GM12875 (cell line): ENCODE measurements around the gene SLC46A1.

Experiments used
- H3K4me3 ChIP-seq: one replicate; pipeline ENCODE4 v1.5.1; 2011; ENCODE audit warnings: low read depth, low read length, control low read depth
- TF ChIP-seq, protein P1 (sequence below): IDR thresholded peaks from 2 replicates; pipeline ENCODE4 v1.5.1; 2011; ENCODE audit warnings: low read depth, mild to moderate bottlenecking, control low read depth, inconsistent platforms, low read length, moderate library complexity, borderline replicate concordance; ENCODE audit not compliant: insufficient read depth

Gene SLC46A1

DNA sequence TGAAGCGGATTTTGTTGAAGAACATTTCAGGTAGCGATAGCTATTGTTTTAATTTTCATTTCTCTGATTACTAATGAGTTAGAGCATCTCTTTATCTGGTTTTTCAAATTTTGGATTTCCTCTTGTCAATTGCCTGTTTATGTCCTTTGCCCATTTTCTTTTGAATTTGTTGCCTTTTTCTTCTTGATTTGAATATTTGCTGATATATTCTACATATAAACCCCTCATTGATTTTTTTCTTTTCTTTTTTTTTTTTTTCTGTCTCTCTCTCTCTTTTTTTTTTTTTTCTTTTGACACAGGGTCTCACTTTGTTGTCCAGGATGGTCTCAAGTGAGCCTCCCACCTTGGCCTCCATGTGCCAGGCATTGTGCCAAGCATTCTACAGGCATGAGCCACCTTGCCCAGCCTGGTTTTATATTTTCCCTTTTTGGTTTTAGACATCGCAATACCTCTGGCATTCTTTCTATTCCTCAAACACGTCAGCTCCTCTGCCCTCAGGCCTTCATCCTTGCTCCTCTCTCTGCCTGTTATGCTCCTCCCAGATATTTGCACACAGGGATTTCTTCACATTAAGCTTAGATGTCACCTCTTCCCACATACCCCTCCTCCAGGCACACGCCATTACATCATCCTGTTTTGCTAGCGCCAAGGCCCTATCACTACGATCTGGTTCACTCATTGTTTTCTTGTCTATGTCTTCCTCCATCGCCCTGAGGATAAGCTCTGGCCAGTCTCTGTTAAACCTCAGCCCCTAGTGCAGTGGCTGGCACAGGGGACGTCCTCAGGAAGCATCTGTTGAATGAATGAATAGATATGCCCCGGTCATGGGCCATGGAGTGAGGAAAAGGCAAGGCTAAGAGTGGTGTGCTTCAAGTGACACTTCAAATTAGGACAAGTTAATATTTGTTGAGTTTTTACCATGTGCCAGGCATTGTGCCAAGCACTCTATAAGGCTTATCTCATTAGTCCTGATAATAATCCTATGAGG, 25.9 kb downstream of the SLC46A1 start:
- H3K4me3 ChIP-seq, result no peak overlapping the region
- TF ChIP-seq, protein P1, sequence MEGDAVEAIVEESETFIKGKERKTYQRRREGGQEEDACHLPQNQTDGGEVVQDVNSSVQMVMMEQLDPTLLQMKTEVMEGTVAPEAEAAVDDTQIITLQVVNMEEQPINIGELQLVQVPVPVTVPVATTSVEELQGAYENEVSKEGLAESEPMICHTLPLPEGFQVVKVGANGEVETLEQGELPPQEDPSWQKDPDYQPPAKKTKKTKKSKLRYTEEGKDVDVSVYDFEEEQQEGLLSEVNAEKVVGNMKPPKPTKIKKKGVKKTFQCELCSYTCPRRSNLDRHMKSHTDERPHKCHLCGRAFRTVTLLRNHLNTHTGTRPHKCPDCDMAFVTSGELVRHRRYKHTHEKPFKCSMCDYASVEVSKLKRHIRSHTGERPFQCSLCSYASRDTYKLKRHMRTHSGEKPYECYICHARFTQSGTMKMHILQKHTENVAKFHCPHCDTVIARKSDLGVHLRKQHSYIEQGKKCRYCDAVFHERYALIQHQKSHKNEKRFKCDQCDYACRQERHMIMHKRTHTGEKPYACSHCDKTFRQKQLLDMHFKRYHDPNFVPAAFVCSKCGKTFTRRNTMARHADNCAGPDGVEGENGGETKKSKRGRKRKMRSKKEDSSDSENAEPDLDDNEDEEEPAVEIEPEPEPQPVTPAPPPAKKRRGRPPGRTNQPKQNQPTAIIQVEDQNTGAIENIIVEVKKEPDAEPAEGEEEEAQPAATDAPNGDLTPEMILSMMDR, result no peak

DNA sequence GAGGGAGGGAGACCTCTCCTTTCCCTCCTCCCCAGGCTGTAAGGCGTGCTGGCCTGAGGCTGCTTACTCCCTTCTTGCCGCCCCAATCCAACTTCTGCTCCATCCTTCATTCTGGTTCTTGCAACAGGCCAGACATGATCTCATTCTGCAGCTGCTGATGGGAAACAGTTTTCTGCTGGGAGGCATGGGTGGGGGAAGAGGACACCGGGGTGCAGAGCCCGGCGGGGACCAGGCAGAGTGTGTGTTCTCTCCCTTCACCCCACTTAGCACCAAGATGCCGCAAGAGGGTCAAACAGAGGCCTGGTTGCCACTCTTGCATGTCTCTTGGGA, 33.1 kb downstream of the SLC46A1 start:
- TF ChIP-seq, protein P1, result no peak
- H3K4me3 ChIP-seq, result peak overlapping the region; percentile 85

DNA sequence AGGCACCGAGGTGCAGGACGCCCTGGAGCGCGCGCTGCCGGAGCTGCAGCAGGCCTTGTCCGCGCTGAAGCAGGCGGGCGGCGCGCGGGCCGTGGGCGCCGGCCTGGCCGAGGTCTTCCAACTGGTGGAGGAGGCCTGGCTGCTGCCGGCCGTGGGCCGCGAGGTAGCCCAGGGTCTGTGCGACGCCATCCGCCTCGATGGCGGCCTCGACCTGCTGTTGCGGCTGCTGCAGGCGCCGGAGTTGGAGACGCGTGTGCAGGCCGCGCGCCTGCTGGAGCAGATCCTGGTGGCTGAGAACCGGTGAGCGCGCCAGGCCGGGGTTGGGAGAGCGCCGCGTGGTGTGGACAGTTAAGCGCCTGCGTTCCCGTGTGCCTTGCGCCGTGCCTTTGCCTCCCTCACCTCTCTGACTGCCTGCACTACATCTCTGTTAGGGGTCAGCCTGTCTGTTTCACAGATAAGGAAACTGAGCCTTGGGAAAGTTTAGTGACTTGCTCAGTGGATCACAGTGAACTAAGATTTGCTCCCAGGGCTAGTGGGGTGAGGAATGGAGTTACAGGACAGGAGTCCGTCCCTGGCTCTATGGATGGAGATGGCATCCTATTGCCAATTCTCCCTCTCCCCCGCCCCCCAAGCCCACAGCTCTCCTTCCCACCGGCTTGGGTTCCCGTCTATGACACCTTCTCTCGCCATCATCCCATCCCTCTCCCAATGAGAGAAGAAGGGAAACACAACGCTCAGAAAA, 33.6 kb downstream of the SLC46A1 start:
- peak overlapping the region; percentile 85 for H3K4me3 ChIP-seq
- TF ChIP-seq, protein P1, result no peak

DNA sequence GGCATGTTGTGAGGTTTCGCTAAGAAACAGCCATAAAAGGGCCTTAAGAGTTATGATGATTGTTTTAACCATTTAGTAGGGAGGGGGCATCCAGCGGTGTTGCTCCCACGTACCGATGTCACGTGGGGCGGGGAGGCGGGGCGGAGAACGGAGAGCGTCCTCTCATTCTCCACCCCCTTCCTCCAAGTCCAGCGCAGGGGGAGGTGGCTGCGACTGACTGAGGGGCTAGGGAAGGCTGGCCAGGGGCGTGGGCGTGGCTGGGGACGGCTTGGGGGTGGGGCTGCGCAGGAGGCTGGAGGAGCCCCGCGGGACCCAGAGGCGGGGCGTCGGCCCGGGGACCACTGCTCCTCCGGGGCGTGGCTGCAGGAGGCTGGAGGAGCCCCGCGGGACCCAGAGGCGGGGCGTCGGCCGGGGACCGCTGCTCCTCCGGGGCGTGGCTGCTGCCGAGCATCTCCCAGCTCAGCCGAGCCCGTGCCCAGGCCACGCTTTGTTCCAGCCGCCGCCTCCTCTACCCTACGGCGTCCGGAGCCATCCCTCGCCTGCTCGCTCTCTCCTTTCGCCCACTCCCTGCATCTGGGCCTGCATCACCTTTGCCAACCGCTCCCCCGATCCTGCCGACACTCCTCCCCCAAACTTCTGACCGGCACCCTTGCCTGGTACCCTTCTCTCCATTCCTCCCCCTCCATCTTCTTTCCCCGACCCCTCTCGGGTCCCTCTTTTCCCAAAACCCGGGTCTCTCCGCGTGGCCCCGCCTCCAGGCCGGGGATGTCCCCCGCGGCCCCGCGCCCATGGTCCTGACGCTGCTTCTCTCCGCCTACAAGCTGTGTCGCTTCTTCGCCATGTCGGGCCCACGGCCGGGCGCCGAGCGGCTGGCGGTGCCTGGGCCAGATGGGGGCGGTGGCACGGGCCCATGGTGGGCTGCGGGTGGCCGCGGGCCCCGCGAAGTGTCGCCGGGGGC, 34.5 kb downstream of the SLC46A1 start, which contains the start of gene SARM1:
TSS of gene SARM1 (plus strand) at position 450 of the 958 bp plus-strand sequence. CDS start at position 789, 339 bp downstream.
- H3K4me3 ChIP-seq, result peak within 1 kb of the TSS; percentile 85

DNA sequence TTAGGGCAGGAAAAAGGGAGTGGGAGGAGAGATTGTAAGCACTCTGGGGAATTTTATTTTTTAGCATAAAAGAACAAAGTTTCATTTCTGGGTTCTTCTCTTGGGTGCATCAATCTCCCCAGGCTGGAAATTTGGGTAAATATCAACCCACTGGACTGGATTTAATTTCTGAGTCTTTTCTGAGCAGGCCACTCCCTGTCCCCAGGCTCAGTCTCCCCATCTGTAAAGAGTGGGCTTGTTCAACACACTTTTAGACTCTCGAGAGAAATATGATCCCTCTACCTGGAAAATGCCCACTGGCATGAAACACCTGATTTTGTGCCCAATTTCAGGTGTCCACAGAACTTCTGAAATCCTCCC, 35.3 kb downstream of the SLC46A1 start:
- no peak overlapping the region for H3K4me3 ChIP-seq
- TF ChIP-seq, protein P1, result no peak

More for the DNA sequence above, 34.5 kb downstream of the SLC46A1 start, which contains the start of gene SARM1:
- TF ChIP-seq, protein P1, result no peak

DNA sequence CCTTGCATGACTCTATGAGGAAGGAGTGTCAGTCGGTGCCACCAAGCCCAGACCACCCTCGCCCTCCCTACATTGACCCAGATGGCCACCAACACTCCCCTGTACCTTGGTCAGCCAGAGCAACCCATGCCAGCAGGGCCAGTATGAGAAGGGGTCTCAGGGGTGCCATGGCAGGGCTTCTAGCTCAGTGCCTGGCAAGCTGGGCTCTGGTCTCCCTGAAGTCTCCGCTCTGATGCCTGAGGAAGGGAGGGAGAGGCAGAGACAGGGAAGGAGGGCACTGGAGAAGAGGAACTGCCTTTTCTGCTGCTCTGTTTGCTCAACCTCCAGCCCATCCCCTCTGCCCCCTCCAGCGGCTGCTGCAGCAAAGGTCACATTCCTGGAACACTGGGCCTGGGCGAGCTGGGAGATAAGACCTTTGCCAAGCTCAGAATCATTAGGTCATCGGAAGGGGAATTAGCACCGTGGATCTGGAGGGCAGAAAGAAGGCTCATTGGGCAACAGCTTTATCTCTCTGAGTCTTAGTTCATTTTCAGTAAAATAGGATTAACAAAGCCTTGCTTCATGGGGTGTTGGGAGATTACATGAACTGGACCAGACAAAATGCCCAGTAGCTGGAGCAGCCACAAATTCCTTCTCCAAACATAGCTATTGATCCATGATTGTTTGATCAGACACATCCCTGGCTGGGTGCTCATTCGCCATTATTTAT, 35.8 kb downstream of the SLC46A1 start, which contains the start of gene VTN:
TSS of gene VTN (minus strand) at position 273 of the 709 bp plus-strand sequence. CDS start at position 169, 104 bp downstream.
- H3K4me3 ChIP-seq, result peak within 1 kb of the TSS; percentile 85
- TF ChIP-seq, protein P1, result no peak
